Transverse colon (tissue), 4 donors: ENCODE results near the gene CCDC61.

Experiments
- CTCF ChIP-seq, 5 experiments: fragments of 200-600 bp in 3 of 5; fragments of 450-650 bp in 2 of 5; sonication (generic) in 3 of 5; IDR thresholded peaks; 1 replicate in 2 of 5; 2 replicates in 3 of 5; pipeline ENCODE4 v1.5.1; 2016 to 2017; ENCODE audit warnings: antibody characterized with exemption in 5 of 5, inconsistent platforms in 3 of 5, mild to moderate bottlenecking in 2 of 5, moderate library complexity in 1 of 5
- EP300 ChIP-seq: sonication (generic); formaldehyde crosslinking; IDR thresholded peaks from one replicate; pipeline ENCODE4 v1.6.1; 2017; ENCODE audit warnings: antibody characterized with exemption, low read depth
- POLR2A ChIP-seq: fragments of 450-650 bp; IDR thresholded peaks from one replicate; pipeline ENCODE4 v1.6.1; 2016; ENCODE audit warnings: antibody characterized with exemption, mild to moderate bottlenecking, moderate library complexity
- POLR2AphosphoS5 ChIP-seq, 3 donors: sonication (generic); formaldehyde crosslinking; IDR thresholded peaks; one replicate each; pipeline ENCODE4 v1.6.1; 2016; ENCODE audit warnings: antibody characterized with exemption in 3 of 3

- no peak for TF ChIP-seq CTCF (IDR thresholded peaks at IDR 0.05)
- TF ChIP-seq POLR2A, result no peak
- TF ChIP-seq POLR2AphosphoS5 (IDR thresholded peaks at IDR 0.05), result no peak
- TF ChIP-seq EP300, result no peak
Measured at GRCh38 chr19:45968626-45969025, 26.6 kb upstream of the CCDC61 start.
